HepG2 (cell line): ENCODE results near the gene HHEX. TPM values are rescaled to one million over a fixed set of nuclear protein-coding genes. Genes with fewer than 3 reads are reported as not detected.
A peak's percentile ranks its signal among the peaks of the same experiment; 100 is the strongest.

Experiments
- ATAC-seq: fragments of 200-7000 bp; cut with Tn5 transposase; 3 replicates; pipeline ENCODE4 v1.9.1; 2020; ENCODE audit warnings: mild to moderate bottlenecking, moderate library complexity
- BruUV-seq: library from RNA; stranded (reverse); fragments of 400-500 nt; replicated peaks from 2 replicates; lab custom pipeline; 2021; lab: Mats Ljungman, UMichigan
- CTCF ChIA-PET: fragments of 300-600 bp; formaldehyde crosslinking; extraction: SDS; loops from one replicate; lab custom pipeline; 2021; ENCODE audit warnings: low total read pairs, inconsistent platforms, low intra/inter-chr PET ratio; lab: Yijun Ruan, JAX
- POLR2A ChIA-PET: fragments of 350-600 bp; sonication (Branson Sonifier 250); formaldehyde crosslinking; loops from one replicate; lab custom pipeline; 2020; ENCODE audit warnings: antibody characterized with exemption, inconsistent platforms; lab: Yijun Ruan, JAX
- DNase-seq: peaks from one replicate; pipeline ENCODE4 v3.0.0-alpha.2; 2015; ENCODE audit warnings: low spot score
- FAIRE-seq: peaks from 3 replicates; lab custom pipeline; 2011; peaks lifted over from hg19 to GRCh38; lab: Jason Lieb, UNC
- H2AFZ ChIP-seq: one replicate; pipeline ENCODE4 v1.6.1; 2011; ENCODE audit warnings: low read length, inconsistent platforms
- H3K27ac ChIP-seq: fragments of 300-600 bp; 3 replicates; pipeline ENCODE4 v1.8.0; 2011; ENCODE audit warnings: mixed run types, mild to moderate bottlenecking, mixed read lengths, low read length, inconsistent platforms; ENCODE audit not compliant: insufficient read depth; ENCODE audit errors: extremely low read length
- H3K27me3 ChIP-seq, 2 experiments: fragments of 200-600 bp in 1 of 2; 2 replicates in 1 of 2; 3 replicates in 1 of 2; pipeline versions ENCODE4 v1.6.0 to v1.8.0; 2011; ENCODE audit warnings: low read length in 2 of 2, mild to moderate bottlenecking in 2 of 2, moderate library complexity in 2 of 2, inconsistent platforms in 1 of 2; ENCODE audit not compliant: insufficient read depth in 2 of 2, control insufficient read depth in 1 of 2
- H3K36me3 ChIP-seq, 2 experiments: fragments of 200-600 bp in 1 of 2; replicated peaks in 1 of 2; 2 replicates in 1 of 2; 3 replicates in 1 of 2; pipeline versions ENCODE4 v1.5.1 to v1.8.0; 2011; ENCODE audit warnings: low read length in 2 of 2, inconsistent platforms in 1 of 2; ENCODE audit not compliant: insufficient read depth in 2 of 2, control insufficient read depth in 1 of 2
- H3K4me1 ChIP-seq: 2 replicates; pipeline ENCODE4 v1.5.1; 2012; ENCODE audit warnings: low read length, inconsistent platforms; ENCODE audit not compliant: insufficient read depth
- H3K4me2 ChIP-seq: 2 replicates; pipeline ENCODE4 v1.6.0; 2011; ENCODE audit warnings: low read depth, low read length, inconsistent platforms
- H3K4me3 ChIP-seq, 3 experiments: fragments of 200-600 bp in 1 of 3; sonication (generic), shearing (Covaris generic) in 1 of 3; replicated peaks in 1 of 3; 2 replicates each; pipeline ENCODE4 v1.5.1; 2011 to 2016; ENCODE audit warnings: low read length in 3 of 3, inconsistent platforms in 2 of 3, low read depth in 2 of 3, mild to moderate bottlenecking in 2 of 3, control low read depth in 1 of 3, mixed read lengths in 1 of 3; ENCODE audit not compliant: insufficient read depth in 1 of 3
- H3K79me2 ChIP-seq: one replicate; pipeline ENCODE4 v1.6.1; 2011; ENCODE audit warnings: low read length, inconsistent platforms; ENCODE audit not compliant: insufficient read depth
- H3K9ac ChIP-seq: 2 replicates; pipeline ENCODE4 v1.6.0; 2011; ENCODE audit warnings: mild to moderate bottlenecking, low read depth, low read length, inconsistent platforms; ENCODE audit not compliant: insufficient read depth
- H3K9me3 ChIP-seq: 2 replicates; pipeline ENCODE4 v1.5.1; 2012; ENCODE audit warnings: mild to moderate bottlenecking, low read length
- H4K20me1 ChIP-seq: 2 replicates; pipeline ENCODE4 v1.6.0; 2011; ENCODE audit warnings: inconsistent platforms, mild to moderate bottlenecking, low read length, moderate library complexity; ENCODE audit not compliant: insufficient read depth
- ATF6 ChIP-seq: sonication (generic); formaldehyde crosslinking; conservative IDR thresholded peaks from 2 replicates; pipeline ENCODE4 v1.4.0; 2020; ENCODE audit warnings: missing genetic modification reagents
- CEBPG ChIP-seq: IDR thresholded peaks from 2 replicates; pipeline ENCODE4 v1.6.1; 2016
- ISX ChIP-seq: sonication (generic); formaldehyde crosslinking; conservative IDR thresholded peaks from 2 replicates; pipeline ENCODE4 v1.5.0; 2020; ENCODE audit warnings: missing genetic modification reagents
- KDM5A ChIP-seq: fragments of 200-600 bp; sonication (generic); IDR thresholded peaks from 2 replicates; pipeline ENCODE4 v1.7.0; 2018; ENCODE audit warnings: antibody characterized with exemption, mild to moderate bottlenecking, low read length, borderline replicate concordance
- MED8 ChIP-seq: sonication (generic); formaldehyde crosslinking; IDR thresholded peaks from 2 replicates; pipeline ENCODE4 v1.8.1; 2023; ENCODE audit warnings: mild to moderate bottlenecking, missing genetic modification reagents; ENCODE audit not compliant: insufficient replicate concordance
- NCOA2 ChIP-seq: sonication (generic); formaldehyde crosslinking; IDR thresholded peaks from 2 replicates; pipeline ENCODE4 v1.8.0; 2022; ENCODE audit warnings: inconsistent platforms
- SNAPC5 ChIP-seq: sonication (generic); formaldehyde crosslinking; IDR thresholded peaks from 2 replicates; pipeline ENCODE4 v1.8.1; 2023; ENCODE audit warnings: mild to moderate bottlenecking, missing genetic modification reagents, borderline replicate concordance
- SPEN ChIP-seq: sonication (generic); formaldehyde crosslinking; IDR thresholded peaks from 2 replicates; pipeline ENCODE4 v1.5.1; 2020; ENCODE audit warnings: low read depth, mild to moderate bottlenecking, missing genetic modification reagents
- ZBTB7B ChIP-seq: sonication (generic); formaldehyde crosslinking; IDR thresholded peaks from 2 replicates; pipeline ENCODE4 v1.4.0; 2020; ENCODE audit warnings: missing genetic modification reagents
- ZFYVE20 ChIP-seq: sonication (generic); formaldehyde crosslinking; IDR thresholded peaks from 2 replicates; pipeline ENCODE4 v1.8.0; 2023; ENCODE audit warnings: low read depth, mild to moderate bottlenecking, moderate library complexity, missing genetic modification reagents, borderline replicate concordance
- ZNF3 ChIP-seq: IDR thresholded peaks from 2 replicates; pipeline ENCODE4 v1.7.0; 2017; ENCODE audit warnings: inconsistent platforms
- ZNF430 ChIP-seq: sonication (generic); formaldehyde crosslinking; IDR thresholded peaks from 2 replicates; pipeline ENCODE4 v1.9.0; 2021; ENCODE audit warnings: mild to moderate bottlenecking, missing genetic modification reagents
- WGBS: methylation state at CpG from one replicate; pipeline ENCODE4 v1.1.6; 2017; ENCODE audit warnings: low lambda C conversion rate; 5-methylcytosine and 5-hydroxymethylcytosine counted together
- in situ Hi-C: cut with HindIII; loops from 2 replicates; pipeline ENCODE4 v1.10.0; 2017; ENCODE audit warnings: low pct_unique_long_range_greater_than_20kb; ENCODE audit not compliant: extremely low pct_ligation_motif_present
- intact Hi-C: fragments of 100-400 bp; cut with micrococcal nuclease; formaldehyde crosslinking; loops from one replicate; pipeline ENCODE4 v1.10.0; 2022; ENCODE audit not compliant: unreplicated experiment
- polyA plus RNA-seq, 8 experiments: library from polyadenylated mRNA; depleted of rRNA in 3 of 8; stranded (reverse) in 7 of 8; unstranded in 1 of 8; fragments of >200 nt; fragmentation: Illumina TruSeq in 4 of 8; extraction: Trizol in 4 of 8; gene quantifications; 2 replicates each; pipeline versions ENCODE4 v1.2.1 to v1.2.3, GENCODE V29; 2011 to 2016; ENCODE audit warnings: low read depth in 4 of 8, missing spikeins in 1 of 8, mixed read lengths in 1 of 8; ENCODE audit not compliant: insufficient read depth in 1 of 8
- total RNA-seq, 5 experiments: library from RNA; depleted of rRNA; stranded (reverse); fragments of >200 nt; fragmentation: Illumina TruSeq; extraction: Trizol; gene quantifications; 2 replicates each; pipeline ENCODE4 v1.2.3, GENCODE V29; 2016; ENCODE audit warnings: low read depth in 1 of 5
- TF ChIP-seq, protein P1 (sequence below), 2 experiments: sonication (generic) in 1 of 2; formaldehyde crosslinking in 1 of 2; IDR thresholded peaks; 2 replicates each; pipeline versions ENCODE4 v1.4.0 to v1.6.1; 2016 to 2020; ENCODE audit warnings: borderline replicate concordance in 1 of 2, low read depth in 1 of 2, mild to moderate bottlenecking in 1 of 2, missing genetic modification reagents in 1 of 2

The HHEX gene
- total and polyA plus RNA-seq, 2 of the 13 experiments (the other 11 are each of a cell fraction or from before 2014, with no cell fraction given), result 44.5 to 48.7 TPM

DNA sequence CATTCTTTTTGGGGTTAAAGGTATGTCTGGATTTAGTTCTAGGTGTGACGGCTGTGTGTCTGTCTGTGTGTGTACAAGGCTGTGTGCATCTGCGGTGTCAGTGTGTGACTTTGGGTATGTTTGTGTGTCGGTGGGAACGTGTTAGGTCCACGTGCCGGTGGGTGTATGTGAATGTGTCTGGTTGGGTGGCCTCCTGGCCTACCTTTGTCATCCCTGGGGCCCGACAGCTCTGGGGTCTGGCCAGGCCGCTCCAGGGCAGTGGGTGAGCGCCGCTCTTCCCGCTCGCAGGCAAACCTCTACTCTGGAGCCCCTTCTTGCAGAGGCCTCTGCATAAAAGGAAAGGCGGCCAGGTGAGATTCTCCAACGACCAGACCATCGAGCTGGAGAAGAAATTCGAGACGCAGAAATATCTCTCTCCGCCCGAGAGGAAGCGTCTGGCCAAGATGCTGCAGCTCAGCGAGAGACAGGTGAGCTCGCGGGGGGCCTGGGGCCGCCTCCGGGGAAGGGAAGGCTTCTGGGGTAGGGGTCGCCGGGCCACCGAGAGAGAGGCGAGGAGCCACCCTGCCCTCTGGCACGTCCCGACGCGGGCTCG lies 2.4 kb downstream of the HHEX start (continued):
- 0 out of 2 replicates have a peak, but pooled peaks have one; percentile 24 for TF ChIP-seq ZFYVE20 (CRISPR knock-in tag)
- no peak for TF ChIP-seq MED8 (CRISPR knock-in tag)
- TF ChIP-seq SPEN (CRISPR knock-in tag), result 0 out of 2 replicates have a peak, but pooled peaks have one; percentile 20

DNA sequence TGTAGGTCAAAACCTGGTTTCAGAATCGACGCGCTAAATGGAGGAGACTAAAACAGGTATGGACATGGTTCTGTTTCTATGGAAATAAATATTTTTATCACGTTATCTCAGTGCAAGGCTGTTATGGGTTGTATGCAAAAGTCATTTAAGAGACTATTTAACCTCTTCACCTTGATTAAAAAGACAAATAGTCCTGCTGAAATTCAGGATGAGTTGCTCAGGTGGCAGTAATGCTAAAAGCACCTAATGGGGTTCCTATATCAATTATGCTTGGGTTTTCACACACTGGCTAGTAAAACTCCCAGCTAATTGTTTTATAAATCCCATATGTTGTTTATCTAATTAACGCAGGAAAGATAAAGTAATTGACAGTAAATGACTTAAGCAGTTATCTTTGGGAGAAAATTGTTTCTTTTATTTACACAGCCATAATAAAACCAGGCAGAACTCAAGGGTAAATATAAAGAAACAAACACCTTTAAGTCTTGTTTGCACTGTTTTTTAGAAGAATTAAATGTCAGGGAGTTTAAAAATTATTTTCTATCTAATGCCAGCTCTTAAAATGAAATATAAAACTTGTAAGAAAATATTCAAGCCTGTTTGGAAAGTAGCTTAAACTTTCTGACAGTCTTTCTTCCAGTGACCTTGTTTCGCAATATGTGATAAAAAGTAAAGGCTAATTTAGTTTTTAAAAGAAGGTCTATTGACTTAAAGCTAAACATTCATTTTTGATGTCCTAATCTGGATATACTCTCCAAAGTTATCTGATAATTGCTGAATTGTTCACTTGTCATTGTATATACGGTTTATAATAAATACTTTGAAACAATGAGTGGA lies 3.2 kb downstream of the HHEX start:
- peaks cover 0 to 5% of the 10 kb centered on the region in 2 experiments; a peak in 2 of 5 replicates for H3K36me3 ChIP-seq
- H3K9ac ChIP-seq, result peak overlapping the region; percentile 92
- FAIRE-seq (no peak), DNase-seq (no peak), ATAC-seq (no peak)
- no peaks in the 10 kb centered on the region; a peak in 1 of 5 replicates for H3K27me3 ChIP-seq
- H3K4me3 ChIP-seq, result peak overlapping the region; percentile 80 to 98 (median 94)
- peaks cover 56% of the 10 kb centered on the region for H3K4me1 ChIP-seq
- H3K79me2 ChIP-seq, result peaks cover 54% of the 10 kb centered on the region
- POLR2A ChIA-PET, result interaction anchor here (0.9 to 2.1 kb wide), 4 partner anchors 64 to 155 kb away, joined by 3 to 5 read pairs (median 4); partner anchors contain the start of genes EXOC6 and IDE
- H2AFZ ChIP-seq, result no peak overlapping the region
- CTCF ChIA-PET, result no interaction called here
- intact Hi-C loops, result no loop called here
- peak overlapping the region; percentile 99 for H3K4me2 ChIP-seq
- H4K20me1 ChIP-seq, result peaks cover 13% of the 10 kb centered on the region; the same call in 1 of the 2 replicates
- H3K9me3 ChIP-seq, result no peaks in the 10 kb centered on the region
- WGBS, result 6% methylated on average over 7 of the region's 7 CpGs
- in situ Hi-C loops, result no loop called here
- H3K27ac ChIP-seq, result peak overlapping the region; percentile 81
- no TSS peak for BruUV-seq
- TF ChIP-seq, protein P1, sequence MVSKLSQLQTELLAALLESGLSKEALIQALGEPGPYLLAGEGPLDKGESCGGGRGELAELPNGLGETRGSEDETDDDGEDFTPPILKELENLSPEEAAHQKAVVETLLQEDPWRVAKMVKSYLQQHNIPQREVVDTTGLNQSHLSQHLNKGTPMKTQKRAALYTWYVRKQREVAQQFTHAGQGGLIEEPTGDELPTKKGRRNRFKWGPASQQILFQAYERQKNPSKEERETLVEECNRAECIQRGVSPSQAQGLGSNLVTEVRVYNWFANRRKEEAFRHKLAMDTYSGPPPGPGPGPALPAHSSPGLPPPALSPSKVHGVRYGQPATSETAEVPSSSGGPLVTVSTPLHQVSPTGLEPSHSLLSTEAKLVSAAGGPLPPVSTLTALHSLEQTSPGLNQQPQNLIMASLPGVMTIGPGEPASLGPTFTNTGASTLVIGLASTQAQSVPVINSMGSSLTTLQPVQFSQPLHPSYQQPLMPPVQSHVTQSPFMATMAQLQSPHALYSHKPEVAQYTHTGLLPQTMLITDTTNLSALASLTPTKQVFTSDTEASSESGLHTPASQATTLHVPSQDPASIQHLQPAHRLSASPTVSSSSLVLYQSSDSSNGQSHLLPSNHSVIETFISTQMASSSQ (IDR thresholded peaks at IDR 0.05; ENCODE audit: low read depth), result no peak
- TF ChIP-seq, protein P1 (CRISPR knock-in tag; IDR thresholded peaks at IDR 0.05; ENCODE audit: borderline replicate concordance), result no peak; the same call in 1 of the 2 replicates
- TF ChIP-seq NCOA2 (CRISPR knock-in tag) (peak; percentile 49; the same call in 1 of the 2 replicates), ISX (no peak), ZNF3 (no peak), ATF6 (CRISPR knock-in tag) (no peak), ZBTB7B (CRISPR knock-in tag) (no peak), ZNF430 (CRISPR knock-in tag) (no peak), KDM5A (peak; percentile 30; the same call in 1 of the 2 replicates), CEBPG (CRISPR knock-in tag) (peak; percentile 73), SNAPC5 (no peak)
